Bone marrow (tissue), 2 donors: ENCODE measurements around the gene HACE1.
"Not testable (repeated sequence)": the region's sequence is repeated elsewhere in the genome, so short reads cannot be mapped to it uniquely, and the experiment has no call there.

Experiments used
- DNase-seq, 2 donors: peaks; one replicate each; lab custom pipeline; 2025; lab: John Stamatoyannopoulos, UW

The HACE1 gene, protein sequence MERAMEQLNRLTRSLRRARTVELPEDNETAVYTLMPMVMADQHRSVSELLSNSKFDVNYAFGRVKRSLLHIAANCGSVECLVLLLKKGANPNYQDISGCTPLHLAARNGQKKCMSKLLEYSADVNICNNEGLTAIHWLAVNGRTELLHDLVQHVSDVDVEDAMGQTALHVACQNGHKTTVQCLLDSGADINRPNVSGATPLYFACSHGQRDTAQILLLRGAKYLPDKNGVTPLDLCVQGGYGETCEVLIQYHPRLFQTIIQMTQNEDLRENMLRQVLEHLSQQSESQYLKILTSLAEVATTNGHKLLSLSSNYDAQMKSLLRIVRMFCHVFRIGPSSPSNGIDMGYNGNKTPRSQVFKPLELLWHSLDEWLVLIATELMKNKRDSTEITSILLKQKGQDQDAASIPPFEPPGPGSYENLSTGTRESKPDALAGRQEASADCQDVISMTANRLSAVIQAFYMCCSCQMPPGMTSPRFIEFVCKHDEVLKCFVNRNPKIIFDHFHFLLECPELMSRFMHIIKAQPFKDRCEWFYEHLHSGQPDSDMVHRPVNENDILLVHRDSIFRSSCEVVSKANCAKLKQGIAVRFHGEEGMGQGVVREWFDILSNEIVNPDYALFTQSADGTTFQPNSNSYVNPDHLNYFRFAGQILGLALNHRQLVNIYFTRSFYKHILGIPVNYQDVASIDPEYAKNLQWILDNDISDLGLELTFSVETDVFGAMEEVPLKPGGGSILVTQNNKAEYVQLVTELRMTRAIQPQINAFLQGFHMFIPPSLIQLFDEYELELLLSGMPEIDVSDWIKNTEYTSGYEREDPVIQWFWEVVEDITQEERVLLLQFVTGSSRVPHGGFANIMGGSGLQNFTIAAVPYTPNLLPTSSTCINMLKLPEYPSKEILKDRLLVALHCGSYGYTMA

GRCh38 chr6:104859225-104860146 lies at the start of gene HACE1:
HACE1 (minus strand) TSS chr6:104859919; CDS start chr6:104859642, 277 bp downstream.
- peak; percentile 74 to 92 for DNase-seq

GRCh38 chr6:104908888-104909525 lies 49.3 kb upstream of the HACE1 start:
- no peak for DNase-seq

DNA sequence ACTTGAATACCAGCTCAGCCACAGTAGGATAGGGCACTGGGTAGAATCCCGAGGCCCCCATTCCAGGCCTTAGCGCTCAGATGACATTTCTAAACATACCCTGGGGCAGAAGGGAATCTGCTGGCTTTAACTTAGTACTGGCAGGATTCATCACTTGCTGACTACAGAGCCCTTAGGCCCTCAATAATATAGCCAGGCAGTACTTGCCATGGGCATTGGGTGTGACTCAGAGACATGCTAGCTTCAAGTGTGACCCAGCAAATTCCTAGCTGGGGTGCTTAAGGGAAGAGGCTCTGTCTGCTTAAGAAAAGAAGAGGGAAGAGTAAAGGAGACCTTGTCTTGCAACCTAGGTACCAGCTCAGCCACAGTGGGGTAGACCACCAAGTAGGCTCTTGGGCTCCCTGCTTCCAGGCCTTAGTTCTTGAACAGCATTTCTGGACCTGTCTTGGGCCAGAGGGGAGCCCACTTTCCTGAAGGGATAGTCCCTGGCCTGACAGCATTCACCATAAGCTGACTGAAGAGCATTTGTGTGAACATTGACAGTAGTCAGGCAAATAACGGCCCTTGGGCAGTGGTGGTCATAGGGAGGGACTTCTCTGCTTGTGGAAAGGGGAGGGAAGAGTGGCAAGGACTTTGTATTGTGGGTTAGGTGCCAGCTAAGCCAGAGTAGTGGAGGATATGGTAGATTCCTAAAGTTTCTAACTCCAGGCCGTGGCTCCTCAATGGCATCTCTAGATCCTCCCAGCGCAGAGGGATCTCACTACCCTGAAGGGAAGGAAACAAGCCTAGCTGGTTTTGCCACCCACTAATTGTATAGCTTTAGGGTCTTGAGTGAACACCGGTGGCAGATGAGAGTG lies 48.5 kb upstream of the HACE1 start:
- DNase-seq = no peak

GRCh38 chr6:104898893-104899292 lies 39.2 kb upstream of the HACE1 start:
- not testable (repeated sequence) for DNase-seq

- no peak for DNase-seq
Observed at GRCh38 chr6:104896914-104897313, 37.2 kb upstream of the HACE1 start.

DNA sequence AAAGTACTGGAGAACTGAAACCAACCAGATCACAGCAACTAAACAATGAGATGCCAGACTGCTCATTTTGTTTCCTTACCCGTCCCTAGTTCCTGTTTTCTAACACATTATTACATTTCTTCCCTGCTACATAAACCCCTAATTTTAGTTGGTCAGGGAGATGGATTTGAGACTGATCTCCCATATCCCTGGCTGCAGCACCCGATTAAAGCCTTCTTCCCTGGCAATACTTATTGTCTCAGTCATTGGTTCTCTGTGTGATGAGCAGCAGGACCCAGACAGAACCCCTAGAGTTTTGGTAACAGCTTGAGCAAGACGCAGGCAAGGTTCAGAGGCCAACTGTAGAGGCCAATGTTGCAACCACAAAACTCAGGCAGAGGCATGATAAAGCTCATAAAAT lies 28.3 kb upstream of the HACE1 start:
- DNase-seq = no peak

DNA sequence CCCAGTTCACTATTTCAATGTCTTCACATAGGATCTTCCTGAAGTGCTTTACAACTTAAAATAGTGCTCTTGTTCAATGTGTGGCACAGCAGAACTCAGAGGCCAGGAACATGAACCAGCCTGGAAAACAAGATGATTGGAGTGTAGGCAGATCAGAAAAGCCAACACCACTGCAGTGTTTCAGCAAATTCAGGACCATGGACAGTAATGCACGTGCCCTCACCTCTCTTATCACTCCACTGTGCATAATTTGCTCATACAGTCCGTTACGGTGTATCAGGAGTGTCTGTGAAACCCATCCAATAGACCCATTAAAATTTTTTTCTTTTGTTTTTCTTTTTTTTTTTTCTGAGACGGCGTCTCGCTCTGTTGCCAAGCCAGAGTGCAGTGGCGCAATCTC lies 27.6 kb upstream of the HACE1 start:
- DNase-seq = no peak

DNA sequence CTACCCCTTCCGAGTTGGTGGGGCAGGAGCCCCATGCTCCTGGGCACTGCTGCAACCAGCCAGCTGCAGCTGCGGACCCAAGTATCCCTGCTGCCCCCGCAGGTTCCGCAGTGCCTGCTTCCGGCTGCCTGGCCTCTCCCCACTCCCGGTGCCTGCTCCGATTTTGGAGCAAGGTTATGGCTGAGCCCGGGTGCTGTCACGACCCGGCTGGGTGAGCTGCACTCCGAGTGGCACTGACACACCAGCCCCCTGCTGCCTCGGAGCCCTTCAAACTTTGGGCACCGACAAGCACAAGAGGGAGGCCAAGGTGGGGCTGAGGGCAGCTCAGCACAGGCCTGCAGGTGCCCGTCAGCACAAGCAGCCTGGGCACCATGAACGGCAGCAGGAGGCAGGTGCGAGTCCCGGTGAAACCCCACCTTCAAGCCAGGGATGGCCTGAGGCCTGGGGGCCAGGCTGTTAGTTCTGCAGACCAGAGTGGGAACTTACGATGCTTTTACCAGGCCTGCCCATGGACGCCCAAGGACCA lies 25.9 kb upstream of the HACE1 start:
- DNase-seq = no peak

DNA sequence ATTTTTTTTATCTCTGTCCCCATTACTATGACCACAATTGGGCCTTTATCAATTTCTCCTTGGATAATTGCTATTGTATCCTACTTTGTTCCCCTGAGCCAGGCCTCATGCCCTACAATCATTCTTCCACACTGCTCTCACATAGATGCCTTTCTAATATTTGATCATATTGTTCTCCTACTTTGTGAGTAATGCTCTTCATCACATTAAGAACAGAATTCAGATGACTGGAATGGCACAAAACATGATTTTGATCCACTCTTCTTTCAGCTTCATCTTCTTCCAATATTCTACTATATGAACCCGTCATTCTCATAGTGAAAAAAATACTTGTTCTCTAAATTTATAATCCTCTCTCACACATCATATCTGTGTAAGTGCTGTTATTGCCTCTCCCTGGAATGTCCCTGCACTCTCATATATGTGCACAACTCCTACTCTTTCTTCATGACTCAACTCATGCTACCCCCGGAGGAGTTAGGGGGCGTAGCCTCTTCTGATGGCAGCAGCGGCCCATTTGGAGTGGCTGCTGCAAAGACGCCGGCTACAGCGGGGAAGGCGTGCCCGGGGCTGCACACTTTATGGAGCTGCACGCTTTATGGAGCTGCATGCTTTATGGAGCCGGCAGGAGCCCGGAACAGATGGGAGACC lies 25.3 kb upstream of the HACE1 start:
- no peak for DNase-seq

- DNase-seq = no peak
Observed at GRCh38 chr6:104881964-104882668, 22.4 kb upstream of the HACE1 start.

GRCh38 chr6:104862456-104862855 lies 2.7 kb upstream of the HACE1 start:
- DNase-seq = no peak

DNA sequence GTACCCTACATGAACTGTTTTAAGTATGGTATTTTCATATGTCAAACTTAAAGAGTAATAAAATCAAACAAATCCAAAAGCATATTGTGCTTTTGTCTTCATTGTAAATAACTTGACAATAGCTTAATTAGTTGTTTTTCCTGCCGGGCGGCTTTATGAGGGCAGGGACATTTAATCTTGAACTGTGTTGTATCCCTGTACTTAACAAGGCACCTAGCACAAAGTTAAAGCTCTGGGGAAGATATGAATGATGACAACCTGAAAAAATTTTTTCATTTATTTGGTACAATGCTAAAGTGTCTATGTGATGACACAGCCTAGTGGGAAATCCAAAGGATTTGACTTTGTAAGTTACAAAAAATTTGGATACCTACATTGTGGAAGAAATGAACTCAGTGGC lies 502 bp upstream of the HACE1 start:
- no peak for DNase-seq

DNA sequence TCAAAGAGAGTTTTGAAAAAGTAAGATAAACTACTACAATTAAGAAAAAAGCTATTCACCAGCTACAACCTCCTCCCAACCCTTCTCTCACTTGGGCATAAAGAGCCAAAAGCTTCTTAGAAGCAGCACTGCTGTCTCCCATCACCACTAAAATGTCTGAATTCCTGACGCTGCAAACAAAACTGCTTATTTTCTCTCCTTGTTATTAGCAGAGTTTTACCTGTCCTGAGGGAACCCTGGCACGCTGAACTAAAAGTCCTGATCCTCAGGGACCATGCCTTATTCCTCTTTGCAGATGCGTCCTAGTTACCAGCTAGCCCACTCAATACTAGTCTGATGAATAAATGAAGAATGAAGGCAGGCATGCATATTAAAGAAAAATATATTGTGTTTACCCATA lies 1.1 kb downstream of the HACE1 start:
- no peak for DNase-seq

GRCh38 chr6:104855507-104855906 lies 4.2 kb downstream of the HACE1 start:
- DNase-seq = no peak

GRCh38 chr6:104847721-104848120 lies 12.0 kb downstream of the HACE1 start:
- DNase-seq = not testable (repeated sequence)

DNA sequence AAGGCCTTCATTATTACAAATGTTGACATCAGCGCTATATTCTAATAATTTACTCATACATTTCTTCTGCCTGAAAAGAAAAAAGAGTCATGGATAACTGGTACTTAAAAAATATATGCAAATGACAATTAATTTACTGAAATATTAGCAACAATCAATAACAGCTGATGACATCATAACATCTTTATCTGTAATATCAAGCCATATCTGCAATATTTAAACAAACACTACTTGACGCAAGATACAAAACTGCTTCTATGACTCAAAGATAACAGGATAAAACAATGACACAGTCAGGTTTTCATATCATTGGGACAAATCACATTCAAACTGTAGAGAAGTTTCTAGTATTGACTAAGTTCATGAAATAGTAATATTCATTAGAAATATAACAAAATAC lies 16.5 kb downstream of the HACE1 start:
- no peak for DNase-seq

GRCh38 chr6:104837158-104837557 lies 22.6 kb downstream of the HACE1 start:
- DNase-seq = no peak

DNA sequence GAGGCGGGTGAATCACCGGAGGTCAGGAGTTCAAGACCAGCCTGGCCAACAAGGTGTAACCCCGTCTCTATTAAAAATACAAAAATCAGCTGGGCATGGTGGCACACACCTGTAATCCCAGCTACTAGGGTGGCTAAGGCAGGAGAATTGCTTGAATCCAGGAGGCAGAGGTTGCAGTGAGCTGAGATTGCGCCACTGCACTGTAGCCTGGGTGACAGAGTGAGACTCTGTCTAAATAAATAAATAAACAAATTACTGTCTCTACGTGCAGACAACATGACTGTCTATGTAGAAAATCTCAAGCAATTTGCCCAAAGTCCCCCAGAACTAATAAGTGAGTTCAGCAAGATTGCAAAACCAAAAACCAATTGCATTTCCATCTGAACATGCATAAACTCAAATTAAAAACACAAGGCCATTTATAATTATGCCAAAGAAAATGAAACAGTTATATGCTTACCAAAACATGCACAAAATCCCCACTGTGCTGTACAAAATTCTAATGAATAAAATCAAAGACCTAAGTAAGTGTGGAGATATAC lies 23.2 kb downstream of the HACE1 start:
- not testable (repeated sequence) for DNase-seq

DNA sequence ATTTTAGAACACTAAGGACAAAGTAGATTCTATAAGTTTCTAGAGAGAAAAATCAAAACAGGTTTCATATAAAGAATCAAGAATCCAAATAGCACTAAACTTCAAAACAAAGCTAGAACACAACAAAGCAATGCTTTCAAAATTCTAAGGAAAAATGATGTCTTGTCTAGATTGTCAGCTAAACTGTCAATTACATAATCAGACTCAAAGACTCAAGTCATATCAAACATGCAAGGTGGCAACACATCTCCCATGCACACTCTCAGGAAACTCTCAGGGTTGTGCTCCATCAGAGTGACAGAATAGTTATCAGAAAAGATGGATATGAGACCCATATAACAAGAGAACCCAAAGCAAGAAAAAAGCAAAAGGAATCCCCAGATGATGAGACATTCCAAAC lies 23.9 kb downstream of the HACE1 start:
- DNase-seq = no peak
